Keratinocyte (primary cell): ENCODE measurements around the gene ZGPAT. TPM values are rescaled to one million over a fixed set of nuclear protein-coding genes. Genes with fewer than 3 reads are reported as not detected.
A peak's percentile ranks its signal among the peaks of the same experiment; 100 is the strongest.

ENCODE experiments used
- DNase-seq: peaks from one replicate; pipeline ENCODE4 v3.0.0-alpha.2; 2011; ENCODE audit warnings: low read depth, missing footprints, low spot score
- FAIRE-seq: peaks from 2 replicates; lab custom pipeline; 2011; peaks lifted over from hg19 to GRCh38; lab: Jason Lieb, UNC
- H2AFZ ChIP-seq: 2 replicates; pipeline ENCODE4 v1.6.0; 2012; ENCODE audit warnings: low read length, control low read depth, inconsistent platforms; ENCODE audit not compliant: control insufficient read depth
- H3K27ac ChIP-seq: 2 replicates; pipeline ENCODE4 v1.5.1; 2011; ENCODE audit warnings: low read length; ENCODE audit not compliant: control insufficient read depth, insufficient read depth
- H3K27me3 ChIP-seq: 3 replicates; pipeline ENCODE4 v1.6.0; 2011; ENCODE audit warnings: low read length; ENCODE audit not compliant: control insufficient read depth, insufficient read depth; ENCODE audit errors: extremely low read depth
- H3K36me3 ChIP-seq, 2 experiments: 2 replicates in 1 of 2; 3 replicates in 1 of 2; pipeline ENCODE4 v1.5.1; 2011; ENCODE audit warnings: low read length in 2 of 2, mild to moderate bottlenecking in 1 of 2; ENCODE audit not compliant: control insufficient read depth in 2 of 2, insufficient read depth in 2 of 2; ENCODE audit errors: extremely low read depth in 1 of 2
- H3K4me1 ChIP-seq: 3 replicates; pipeline ENCODE4 v1.5.1; 2011; ENCODE audit warnings: low read length; ENCODE audit not compliant: control insufficient read depth, insufficient read depth; ENCODE audit errors: extremely low read depth
- H3K4me2 ChIP-seq: 3 replicates; pipeline ENCODE4 v1.6.0; 2011; ENCODE audit warnings: low read depth, low read length; ENCODE audit not compliant: control insufficient read depth, insufficient read depth; ENCODE audit errors: extremely low read depth
- H3K4me3 ChIP-seq, 3 experiments: fragments of 200-600 bp in 1 of 3; sonication (generic) in 1 of 3; 2 replicates in 2 of 3; 3 replicates in 1 of 3; pipeline ENCODE4 v1.5.1; 2011 to 2016; ENCODE audit warnings: low read length in 3 of 3, mild to moderate bottlenecking in 3 of 3, control low read depth in 2 of 3, inconsistent platforms in 1 of 3, low read depth in 1 of 3, mixed read lengths in 1 of 3, mixed run types in 1 of 3, moderate library complexity in 1 of 3; ENCODE audit not compliant: control insufficient read depth in 2 of 3, insufficient read depth in 2 of 3; ENCODE audit errors: extremely low read depth in 1 of 3
- H3K79me2 ChIP-seq: 2 replicates; pipeline ENCODE4 v1.6.0; 2012; ENCODE audit warnings: low read length; ENCODE audit not compliant: control insufficient read depth, insufficient read depth
- H3K9ac ChIP-seq: 3 replicates; pipeline ENCODE4 v1.6.0; 2011; ENCODE audit warnings: low read length; ENCODE audit not compliant: control insufficient read depth, insufficient read depth; ENCODE audit errors: extremely low read depth
- H3K9me1 ChIP-seq: 3 replicates; pipeline ENCODE4 v1.6.0; 2011; ENCODE audit warnings: low read length; ENCODE audit not compliant: control insufficient read depth, insufficient read depth; ENCODE audit errors: extremely low read depth
- H3K9me3 ChIP-seq: 2 replicates; pipeline ENCODE4 v1.5.1; 2012; ENCODE audit warnings: low read depth, low read length; ENCODE audit not compliant: control insufficient read depth
- H4K20me1 ChIP-seq: 3 replicates; pipeline ENCODE4 v1.6.0; 2011; ENCODE audit warnings: low read length; ENCODE audit not compliant: control insufficient read depth, insufficient read depth; ENCODE audit errors: extremely low read depth
- EZH2 ChIP-seq: IDR thresholded peaks from one replicate; pipeline ENCODE4 v1.6.1; 2012; ENCODE audit warnings: inconsistent platforms, mild to moderate bottlenecking, low read length, moderate library complexity
- dilution Hi-C: fragments of 300-500 bp; cut with MboI; formaldehyde crosslinking; loops from one replicate; pipeline ENCODE4 v1.7.0; 2020; ENCODE audit warnings: low sequenced_read_pairs; ENCODE audit not compliant: extremely low pct_ligation_motif_present
- polyA plus RNA-seq, 5 experiments: library from polyadenylated mRNA; depleted of rRNA in 3 of 5; stranded (reverse) in 3 of 5; stranded (forward) in 1 of 5; unstranded in 1 of 5; fragments of >200 nt; gene quantifications; 1 replicate in 1 of 5; 2 replicates in 3 of 5; 3 replicates in 1 of 5; pipeline versions ENCODE4 v1.2.1 to v1.2.3, GENCODE V29; 2011 to 2012; ENCODE audit warnings: missing spikeins in 2 of 5, low read depth in 1 of 5, low replicate concordance in 1 of 5
- TF ChIP-seq, protein P1 (sequence below), 3 experiments: IDR thresholded peaks in 1 of 3; conservative IDR thresholded peaks in 1 of 3; optimal IDR thresholded peaks in 1 of 3; 2 replicates in 2 of 3; 3 replicates in 1 of 3; pipeline versions ENCODE3 to v1.5.1; 2011; ENCODE audit warnings: low read length in 3 of 3, mild to moderate bottlenecking in 3 of 3, moderate library complexity in 2 of 3, control low read depth in 1 of 3, inconsistent platforms in 1 of 3; ENCODE audit not compliant: insufficient read depth in 2 of 3; ENCODE audit errors: extremely low read depth in 1 of 3

The ZGPAT gene
- polyA plus RNA-seq, 1 donor (not counting 4 experiments of a cell fraction or from before 2014, with no cell fraction given): 7.8 TPM

DNA sequence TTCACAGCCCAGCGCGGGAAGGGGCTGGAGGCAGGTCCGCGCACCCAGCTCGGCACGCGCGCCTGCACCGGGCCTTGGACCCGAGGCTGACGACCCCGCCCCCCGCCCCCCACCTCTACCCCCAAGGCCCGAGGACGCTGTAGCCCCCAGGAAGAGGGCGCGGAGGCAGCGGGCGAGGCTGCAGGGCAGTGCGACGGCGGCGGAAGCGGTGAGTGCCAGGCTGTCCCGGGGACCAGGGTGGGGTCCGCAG lies 29.8 kb downstream of the ZGPAT start:
- H3K36me3 ChIP-seq: peaks cover 16 to 29% of the 10 kb centered on the region in 2 experiments
- H3K79me2 ChIP-seq: peaks cover 4% of the 10 kb centered on the region
- H3K9me3 ChIP-seq: no peaks in the 10 kb centered on the region
- no peaks in the 10 kb centered on the region for H3K27me3 ChIP-seq
- DNase-seq (no peak), FAIRE-seq (no peak)
- H3K4me2 ChIP-seq: no peak overlapping the region
- peaks cover 30% of the 10 kb centered on the region for H3K4me1 ChIP-seq
- H3K4me3 ChIP-seq: no peak overlapping the region
- H3K9ac ChIP-seq: no peak overlapping the region
- H2AFZ ChIP-seq: no peak overlapping the region
- H3K27ac ChIP-seq: no peak overlapping the region
- no peak for TF ChIP-seq EZH2
- TF ChIP-seq, protein P1, sequence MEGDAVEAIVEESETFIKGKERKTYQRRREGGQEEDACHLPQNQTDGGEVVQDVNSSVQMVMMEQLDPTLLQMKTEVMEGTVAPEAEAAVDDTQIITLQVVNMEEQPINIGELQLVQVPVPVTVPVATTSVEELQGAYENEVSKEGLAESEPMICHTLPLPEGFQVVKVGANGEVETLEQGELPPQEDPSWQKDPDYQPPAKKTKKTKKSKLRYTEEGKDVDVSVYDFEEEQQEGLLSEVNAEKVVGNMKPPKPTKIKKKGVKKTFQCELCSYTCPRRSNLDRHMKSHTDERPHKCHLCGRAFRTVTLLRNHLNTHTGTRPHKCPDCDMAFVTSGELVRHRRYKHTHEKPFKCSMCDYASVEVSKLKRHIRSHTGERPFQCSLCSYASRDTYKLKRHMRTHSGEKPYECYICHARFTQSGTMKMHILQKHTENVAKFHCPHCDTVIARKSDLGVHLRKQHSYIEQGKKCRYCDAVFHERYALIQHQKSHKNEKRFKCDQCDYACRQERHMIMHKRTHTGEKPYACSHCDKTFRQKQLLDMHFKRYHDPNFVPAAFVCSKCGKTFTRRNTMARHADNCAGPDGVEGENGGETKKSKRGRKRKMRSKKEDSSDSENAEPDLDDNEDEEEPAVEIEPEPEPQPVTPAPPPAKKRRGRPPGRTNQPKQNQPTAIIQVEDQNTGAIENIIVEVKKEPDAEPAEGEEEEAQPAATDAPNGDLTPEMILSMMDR (optimal IDR thresholded peaks at IDR 0.05 in 1 of 3, IDR thresholded peaks at IDR 0.05 in 1 of 3, conservative IDR thresholded peaks at IDR 0.05 in 1 of 3; ENCODE audit: extremely low read depth in 1 of 3, insufficient read depth in 2 of 3, low read length in 3 of 3): no peak
- H4K20me1 ChIP-seq: no peaks in the 10 kb centered on the region
- H3K9me1 ChIP-seq: no peaks in the 10 kb centered on the region
- dilution Hi-C loops: no loop called here

DNA sequence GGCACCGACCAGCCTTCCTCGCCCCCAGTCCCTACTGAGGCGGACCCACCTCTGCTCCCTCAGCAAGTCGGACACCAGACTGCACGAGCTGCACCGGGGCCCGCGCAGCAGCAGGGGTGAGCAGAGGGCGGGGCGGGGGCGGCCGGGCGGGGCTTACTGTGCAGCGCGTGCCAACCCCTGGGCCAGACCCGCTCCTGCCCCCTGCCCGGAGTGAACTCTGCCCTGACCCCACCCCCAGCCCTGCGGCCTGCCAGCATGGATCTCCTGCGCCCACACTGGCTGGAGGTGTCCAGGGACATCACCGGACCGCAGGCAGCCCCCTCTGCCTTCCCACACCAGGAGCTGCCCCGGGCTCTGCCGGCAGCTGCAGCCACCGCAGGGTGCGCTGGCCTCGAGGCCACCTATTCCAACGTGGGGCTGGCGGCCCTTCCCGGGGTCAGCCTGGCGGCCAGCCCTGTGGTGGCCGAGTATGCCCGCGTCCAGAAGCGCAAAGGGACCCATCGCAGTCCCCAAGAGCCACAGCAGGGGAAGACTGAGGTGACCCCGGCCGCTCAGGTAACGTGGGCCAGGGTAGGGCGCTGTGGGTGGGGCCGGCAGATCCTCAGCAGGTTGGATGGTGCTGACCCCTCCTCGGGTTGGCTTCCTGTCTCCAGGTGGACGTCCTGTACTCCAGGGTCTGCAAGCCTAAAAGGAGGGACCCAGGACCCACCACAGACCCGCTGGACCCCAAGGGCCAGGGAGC lies 30.3 kb downstream of the ZGPAT start:
- Histone ChIP-seq H4K20me1 (no peaks in the 10 kb centered on the region), H3K4me1 (peaks cover 30% of the 10 kb centered on the region), H3K4me3 (no peak overlapping the region), H3K27ac (no peak overlapping the region), H3K79me2 (no peaks in the 10 kb centered on the region), H2AFZ (no peak overlapping the region), H3K36me3 (peaks cover 16 to 28% of the 10 kb centered on the region in 2 experiments), H3K9ac (no peak overlapping the region), H3K27me3 (no peaks in the 10 kb centered on the region), H3K9me3 (no peaks in the 10 kb centered on the region), H3K4me2 (peak overlapping the region; percentile 10), H3K9me1 (no peaks in the 10 kb centered on the region)
- dilution Hi-C loops: no loop called here
- FAIRE-seq (no peak), DNase-seq (no peak)
- no peak for TF ChIP-seq EZH2
- TF ChIP-seq, protein P1 (optimal IDR thresholded peaks at IDR 0.05 in 1 of 3, IDR thresholded peaks at IDR 0.05 in 1 of 3, conservative IDR thresholded peaks at IDR 0.05 in 1 of 3; ENCODE audit: extremely low read depth in 1 of 3, insufficient read depth in 2 of 3, low read length in 3 of 3): no peak
